MM.1S (cell line): ENCODE data around the gene SRF.

Source experiments
- CTCF ChIP-seq: fragments of 300-600 bp; sonication (generic); IDR thresholded peaks from 2 replicates; pipeline ENCODE4 v1.5.1; 2016; ENCODE audit warnings: antibody characterized with exemption, low read length, mixed read lengths
- EZH2 ChIP-seq: fragments of 300-600 bp; sonication (generic); optimal IDR thresholded peaks from 2 replicates; pipeline ENCODE3; 2017; ENCODE audit warnings: low read depth, mild to moderate bottlenecking, antibody characterized with exemption, low read length, mixed read lengths

GRCh38 chr6:43203029-43203717, 32.1 kb downstream of the SRF start:
- TF ChIP-seq CTCF (no peak), EZH2 (no peak)
